Activated CD4-positive, CD25-positive, alpha-beta regulatory T cell treated with anti-CD3 and anti-CD28 coated beads, Interleukin-2, amount 50 U/mL, for 16 hours (primary cell): ENCODE measurements around the gene ACSL5.
"Not testable (repeated sequence)": the region's sequence is repeated elsewhere in the genome, so short reads cannot be mapped to it uniquely, and the experiment has no call there.

Source experiments
- DNase-seq: peaks from one replicate; pipeline ENCODE4 v3.0.0-alpha.2; 2020; ENCODE audit warnings: low read depth, low spot score

Gene ACSL5

GRCh38 chr10:112351146-112351545 lies 22.8 kb upstream of the ACSL5 start:
- no peak for DNase-seq

DNA sequence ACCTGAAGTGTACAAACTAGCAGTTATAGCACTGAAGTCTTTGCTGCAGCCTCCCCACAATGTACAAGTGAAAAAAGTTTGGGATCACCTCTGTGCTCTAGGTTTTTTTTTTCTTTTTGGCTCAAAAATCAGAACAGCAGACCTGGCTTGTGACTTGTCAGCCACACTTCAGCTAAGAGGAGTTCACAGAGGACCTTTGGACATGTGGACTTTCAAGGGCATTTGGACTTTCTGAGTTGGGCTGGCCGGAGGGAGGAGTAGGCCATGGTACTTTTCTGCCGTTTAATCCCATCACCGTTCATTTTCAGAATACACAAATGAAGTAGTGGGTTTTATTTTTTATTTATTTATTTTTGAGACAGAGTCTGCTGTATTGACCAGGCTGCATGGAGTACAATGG lies 21.9 kb upstream of the ACSL5 start:
- DNase-seq, result no peak

- no peak for DNase-seq
Measured at GRCh38 chr10:112353046-112353445, 20.9 kb upstream of the ACSL5 start.

DNA sequence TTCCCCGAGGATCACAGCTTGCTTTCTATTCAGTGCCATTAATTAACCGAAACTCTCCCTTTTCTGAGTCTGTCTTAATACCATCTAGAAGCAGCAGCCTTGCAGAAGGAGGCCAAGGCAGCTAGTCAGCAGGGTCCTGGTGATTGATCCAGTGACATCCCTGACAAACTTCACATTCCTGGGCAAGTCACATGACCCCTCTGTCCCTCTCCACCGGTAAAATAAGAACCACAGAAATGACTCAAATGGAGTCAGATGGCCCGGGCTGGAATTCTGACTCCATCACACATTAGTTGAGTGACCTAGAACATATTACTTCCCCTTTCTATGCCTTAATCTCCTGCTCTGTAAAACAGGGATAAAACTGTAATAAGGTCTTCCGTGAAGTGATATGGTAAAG lies 17.2 kb upstream of the ACSL5 start:
- no peak for DNase-seq

- DNase-seq, result no peak
Measured at GRCh38 chr10:112359606-112360307, 14.2 kb upstream of the ACSL5 start.

DNA sequence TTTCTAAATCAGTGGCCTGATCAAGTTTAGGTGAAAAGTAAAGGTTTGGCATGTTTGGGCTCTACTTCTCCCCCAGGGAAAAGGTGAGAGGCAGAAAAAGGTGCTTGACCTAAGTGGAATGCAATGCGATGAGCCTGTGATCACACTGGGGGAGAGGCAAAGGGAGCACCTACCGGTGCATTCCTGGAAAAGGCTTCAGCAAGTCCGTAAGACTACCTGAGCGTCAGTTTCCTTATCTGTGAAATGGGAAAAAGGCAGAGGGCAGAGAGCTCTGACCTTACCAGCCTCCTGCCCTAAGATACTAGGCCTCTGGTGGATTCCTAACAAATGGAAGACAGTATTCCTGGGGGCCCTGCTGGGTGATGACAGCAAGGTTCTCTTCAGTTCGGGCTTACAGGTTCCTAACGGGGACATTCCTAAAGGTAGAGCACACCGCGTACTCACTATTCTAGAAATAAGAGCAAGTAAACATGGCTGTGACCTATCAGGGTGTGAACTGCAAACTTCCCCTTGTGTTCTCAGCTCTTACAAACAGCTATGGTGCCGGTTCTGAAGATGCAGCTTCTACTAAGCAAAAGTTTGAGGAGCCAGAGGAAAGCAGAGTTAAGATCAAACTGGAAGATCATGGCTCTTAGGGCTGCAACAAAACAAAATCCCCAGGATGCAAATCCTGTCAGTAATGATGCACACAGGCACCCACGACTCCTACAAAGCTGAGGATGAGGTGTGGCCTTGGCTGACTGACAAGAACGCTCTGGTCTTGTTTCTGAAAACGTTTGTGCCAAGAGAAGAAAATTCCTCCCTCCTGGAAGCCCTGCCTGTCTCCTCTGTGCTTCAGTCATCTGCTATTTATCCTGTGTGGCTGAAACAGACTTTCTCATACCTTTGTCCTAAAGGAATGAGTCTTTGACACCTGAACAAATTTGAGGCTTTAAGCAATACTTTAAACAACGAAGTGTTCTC lies 13.3 kb upstream of the ACSL5 start:
- no peak for DNase-seq

DNA sequence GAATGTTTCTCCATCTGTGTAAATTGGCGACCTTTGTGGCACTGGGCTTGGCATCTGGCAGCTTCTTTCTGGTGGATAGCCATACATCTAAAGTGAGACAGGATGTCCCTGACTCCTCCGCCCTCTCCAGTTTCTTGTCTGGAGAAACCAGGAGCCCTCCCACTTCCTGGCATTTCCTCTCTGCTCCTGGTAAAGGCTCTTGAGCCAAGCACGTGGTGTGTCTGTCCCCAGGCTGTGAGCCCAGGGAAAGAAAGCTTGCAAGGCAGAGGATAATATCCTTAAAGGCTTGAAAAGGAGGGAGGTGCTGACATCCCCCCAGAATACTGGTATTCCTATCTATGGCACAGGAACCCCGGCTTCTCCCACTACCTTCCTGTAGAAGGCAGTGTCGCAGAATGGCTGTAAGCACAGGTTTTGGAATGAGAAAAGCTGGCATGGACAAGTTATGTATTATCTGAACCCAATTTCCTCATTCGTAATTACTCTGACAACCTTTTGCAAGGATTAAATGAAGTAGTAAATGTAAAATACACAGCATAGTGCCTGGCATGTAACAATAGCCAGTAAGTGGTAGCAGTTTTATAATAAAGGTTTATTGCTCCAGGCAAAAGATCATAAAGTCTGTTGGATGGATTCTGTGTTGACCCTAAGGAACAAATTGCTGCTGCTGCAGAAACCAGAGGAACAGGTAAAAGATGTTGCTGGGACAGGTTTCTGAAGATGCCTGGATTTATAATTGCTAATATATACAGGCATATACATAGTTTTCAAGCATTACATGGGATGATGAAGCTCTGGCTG lies 11.8 kb upstream of the ACSL5 start:
- no peak for DNase-seq

DNA sequence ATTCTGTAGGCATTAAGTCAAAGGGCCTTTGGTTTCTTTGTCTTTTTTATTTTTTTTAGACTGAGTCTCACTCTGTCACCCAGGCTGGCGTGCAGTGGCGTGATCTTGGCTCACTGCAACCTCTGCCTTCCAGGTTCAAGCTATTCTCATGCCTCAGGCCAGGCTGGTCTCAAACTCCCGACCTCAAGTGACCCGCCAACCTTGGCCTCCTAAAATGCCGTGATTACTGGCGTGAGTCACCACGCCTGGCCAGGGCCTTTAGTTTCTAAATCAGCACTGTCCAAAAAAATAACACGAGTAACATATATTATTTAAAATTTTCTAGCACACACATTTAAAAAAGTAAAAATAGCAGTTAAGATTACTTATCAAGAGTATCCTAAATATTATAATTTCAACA lies 11.1 kb upstream of the ACSL5 start:
- DNase-seq, result no peak

- DNase-seq, result no peak
Measured at GRCh38 chr10:112363696-112364688, 9.9 kb upstream of the ACSL5 start.

GRCh38 chr10:112365014-112365432 lies 8.9 kb upstream of the ACSL5 start:
- no peak for DNase-seq

- no peak for DNase-seq
Measured at GRCh38 chr10:112365451-112365850, 8.5 kb upstream of the ACSL5 start.

DNA sequence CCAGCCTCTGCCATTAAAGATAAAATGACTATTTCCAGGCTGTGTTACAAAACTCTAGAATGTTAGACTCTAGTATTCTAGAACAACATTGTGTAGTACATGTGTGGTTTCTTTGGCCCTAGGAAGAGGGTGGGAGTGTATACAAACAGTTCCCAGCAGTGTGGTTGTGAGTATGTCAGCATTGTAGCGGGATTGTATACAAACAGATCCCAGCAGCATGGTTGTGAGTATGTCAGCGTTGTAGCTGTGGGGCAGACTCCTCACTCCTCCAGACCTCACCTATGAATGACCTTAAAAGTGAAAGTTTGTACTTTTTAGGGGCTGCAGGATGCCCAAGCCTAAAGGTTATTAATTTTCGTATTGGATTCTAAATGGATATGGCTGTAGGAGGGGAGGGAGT lies 6.9 kb upstream of the ACSL5 start:
- no peak for DNase-seq

- no peak for DNase-seq
Measured at GRCh38 chr10:112367516-112367915, 6.4 kb upstream of the ACSL5 start.

DNA sequence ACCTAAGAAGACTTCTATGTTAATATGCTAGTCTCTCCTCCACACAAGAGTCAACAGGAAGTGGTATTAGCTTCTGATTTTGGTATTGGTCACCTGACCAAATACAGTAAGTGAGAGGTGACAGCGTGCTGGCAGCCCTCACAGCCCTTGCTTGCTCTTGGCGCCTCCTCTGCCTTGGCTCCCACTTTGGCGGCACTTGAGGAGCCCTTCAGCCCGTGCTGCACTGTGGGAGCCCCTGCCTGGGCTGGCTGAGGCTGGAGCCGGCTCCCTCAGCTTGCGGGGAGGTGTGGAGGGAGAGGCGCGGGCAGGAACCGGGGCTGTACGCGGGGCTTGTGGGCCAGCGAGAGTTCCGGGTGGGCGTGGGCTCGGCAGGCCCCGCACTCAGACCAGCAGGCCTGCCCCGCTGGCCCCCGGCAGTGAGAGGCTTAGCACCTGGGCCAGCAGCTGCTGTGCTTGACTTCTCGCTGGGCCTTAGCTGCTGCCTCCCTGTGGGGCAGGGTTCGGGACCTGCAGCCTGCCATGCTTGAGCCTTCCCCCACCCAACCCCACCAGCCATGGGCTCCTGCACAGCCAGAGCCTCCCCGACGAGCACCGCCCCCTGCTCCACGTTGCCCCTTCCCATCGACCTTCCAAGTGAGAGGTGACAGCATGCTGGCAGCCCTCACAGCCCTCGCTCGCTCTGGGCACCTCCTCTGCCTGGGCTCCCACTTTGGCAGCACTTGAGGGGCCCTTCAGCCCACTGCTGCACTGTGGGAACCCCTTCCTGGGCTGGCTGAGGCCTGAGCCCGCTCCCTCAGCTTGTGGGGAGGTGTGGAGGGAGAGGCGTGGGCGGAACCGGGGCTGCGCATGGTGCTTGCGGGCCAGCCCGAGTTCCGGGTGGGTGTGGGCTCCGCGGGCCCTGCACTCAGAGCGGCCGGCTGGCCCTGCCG lies 4.2 kb upstream of the ACSL5 start:
- DNase-seq, result peak; percentile 12

GRCh38 chr10:112370424-112370819 lies 3.5 kb upstream of the ACSL5 start:
- DNase-seq, result no peak

GRCh38 chr10:112371326-112371725 lies 2.6 kb upstream of the ACSL5 start:
- DNase-seq, result not testable (repeated sequence)

GRCh38 chr10:112372182-112372810 lies 1.6 kb upstream of the ACSL5 start:
- DNase-seq, result not testable (repeated sequence)

DNA sequence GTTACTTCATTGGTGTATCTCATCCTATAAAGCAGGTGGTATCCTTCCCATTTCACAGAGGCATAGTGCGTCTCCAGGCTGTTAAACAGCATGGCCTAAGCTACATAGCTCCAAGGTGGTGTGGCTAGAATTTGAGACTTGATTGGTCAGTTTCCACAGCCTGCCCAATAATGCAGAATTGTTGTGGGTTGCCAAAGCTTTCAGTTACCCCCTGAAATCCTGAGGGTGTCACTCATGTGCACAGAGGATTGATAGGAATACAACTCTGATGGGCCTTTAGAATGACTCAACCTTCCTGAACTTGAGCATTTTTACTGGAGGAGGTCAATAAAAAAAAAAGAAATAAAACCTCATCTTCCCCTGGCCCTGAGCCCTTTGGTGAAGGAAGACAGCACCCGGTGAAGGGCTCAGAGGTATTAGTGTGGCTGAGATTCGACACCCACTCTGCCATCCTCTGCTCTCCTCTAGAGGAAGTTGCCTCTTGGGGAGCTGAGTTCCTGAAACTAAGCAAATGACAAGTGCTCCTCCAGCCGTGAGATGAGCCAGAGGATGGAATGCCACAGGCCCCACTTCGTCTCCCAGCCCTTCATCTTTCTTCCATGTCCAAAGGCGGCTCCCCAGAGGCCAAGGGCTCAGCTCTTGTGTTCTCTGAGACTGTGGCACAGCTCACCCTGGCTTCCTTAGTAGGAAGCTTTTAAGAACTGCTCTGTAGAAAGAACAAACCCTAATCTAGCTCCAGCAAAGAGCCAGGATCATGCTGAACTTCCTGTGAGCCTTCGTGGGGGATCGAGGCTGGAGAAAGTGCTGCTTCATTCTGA lies 1.0 kb downstream of the ACSL5 start:
- DNase-seq, result no peak
